Fibroblast of lung (primary cell): ENCODE data around the gene HABP4. TPM values are rescaled to one million over a fixed set of nuclear protein-coding genes. Genes with fewer than 3 reads are reported as not detected.

Source experiments
- DNase-seq, 2 donors: peaks; one replicate each; pipeline versions ENCODE4 v3.0.0 to v3.0.0-alpha.2; 2010; ENCODE audit warnings: low read depth in 2 of 2
- H2AFZ ChIP-seq: 2 replicates; pipeline ENCODE4 v1.5.1; 2012; ENCODE audit warnings: low read length, control low read depth, inconsistent platforms
- H3K27ac ChIP-seq: 2 replicates; pipeline ENCODE4 v1.5.1; 2011; ENCODE audit warnings: low read length, control low read depth; ENCODE audit not compliant: insufficient read depth
- H3K27me3 ChIP-seq: 2 replicates; pipeline ENCODE4 v1.5.1; 2011; ENCODE audit warnings: mild to moderate bottlenecking, low read length; ENCODE audit not compliant: control insufficient read depth, insufficient read depth
- H3K36me3 ChIP-seq: 2 replicates; pipeline ENCODE4 v1.5.1; 2011; ENCODE audit warnings: low read length; ENCODE audit not compliant: control insufficient read depth, insufficient read depth
- H3K4me1 ChIP-seq: 2 replicates; pipeline ENCODE4 v1.5.1; 2011; ENCODE audit warnings: low read length; ENCODE audit not compliant: control insufficient read depth, insufficient read depth; ENCODE audit errors: extremely low read depth
- H3K4me2 ChIP-seq: 2 replicates; pipeline ENCODE4 v1.5.1; 2011; ENCODE audit warnings: low read length, control low read depth; ENCODE audit not compliant: insufficient read depth; ENCODE audit errors: extremely low read depth
- H3K4me3 ChIP-seq, 4 experiments: fragments of 200-600 bp in 1 of 4; sonication (generic) in 1 of 4; replicated peaks in 1 of 4; 2 replicates each; pipeline ENCODE4 v1.5.1; 2011 to 2016; ENCODE audit warnings: low read length in 4 of 4, low read depth in 3 of 4, mild to moderate bottlenecking in 3 of 4, control low read depth in 2 of 4, inconsistent platforms in 1 of 4, mixed read lengths in 1 of 4; ENCODE audit not compliant: insufficient read depth in 1 of 4; ENCODE audit errors: control extremely low read depth in 1 of 4
- H3K79me2 ChIP-seq: 2 replicates; pipeline ENCODE4 v1.5.1; 2012; ENCODE audit warnings: mild to moderate bottlenecking, low read length, inconsistent platforms; ENCODE audit not compliant: control insufficient read depth, insufficient read depth
- H3K9ac ChIP-seq: 2 replicates; pipeline ENCODE4 v1.5.1; 2011; ENCODE audit warnings: mild to moderate bottlenecking, low read length, control low read depth; ENCODE audit not compliant: insufficient read depth
- H3K9me3 ChIP-seq: 2 replicates; pipeline ENCODE4 v1.5.1; 2012; ENCODE audit warnings: low read depth, low read length; ENCODE audit not compliant: control insufficient read depth, insufficient read depth
- H4K20me1 ChIP-seq: 2 replicates; pipeline ENCODE4 v1.5.1; 2011; ENCODE audit warnings: low read length; ENCODE audit not compliant: control insufficient read depth, insufficient read depth; ENCODE audit errors: extremely low read depth
- EZH2 ChIP-seq: IDR thresholded peaks from 2 replicates; pipeline ENCODE4 v1.5.1; 2012; ENCODE audit warnings: low read length, control low read depth, mild to moderate bottlenecking; ENCODE audit errors: missing control alignments
- polyA plus RNA-seq, 2 donors: library from polyadenylated mRNA; depleted of rRNA in 1 of 2; stranded (reverse) in 1 of 2; unstranded in 1 of 2; fragments of >200 nt; gene quantifications; 2 replicates each; pipeline ENCODE4 v1.2.1, GENCODE V29; 2011 to 2012; ENCODE audit warnings: missing spikeins in 1 of 2
- total RNA-seq: library from RNA; depleted of rRNA; stranded (reverse); fragments of >200 nt; gene quantifications from 2 replicates; pipeline ENCODE4 v1.2.1, GENCODE V29; 2014
- TF ChIP-seq, protein P1 (sequence below), 2 donors: IDR thresholded peaks in 1 of 2; conservative IDR thresholded peaks in 1 of 2; 1 replicate in 1 of 2; 2 replicates in 1 of 2; pipeline ENCODE4 v1.5.1; 2011 to 2012; ENCODE audit warnings: low read length in 2 of 2, control low read depth in 1 of 2, inconsistent platforms in 1 of 2, low read depth in 1 of 2, mild to moderate bottlenecking in 1 of 2

Gene HABP4
- total and polyA plus RNA-seq, 2 donors (not counting 1 experiment from before 2014, with no cell fraction given) = 28.7 to 31.4 TPM

GRCh38 chr9:96496368-96497116 lies 46.6 kb downstream of the HABP4 start:
- Histone ChIP-seq H3K36me3 (peaks cover 12% of the 10 kb centered on the region), H3K27me3 (no peaks in the 10 kb centered on the region), H3K4me1 (peaks cover 11% of the 10 kb centered on the region), H4K20me1 (no peaks in the 10 kb centered on the region), H2AFZ (no peak overlapping the region), H3K4me3 (no peak overlapping the region), H3K79me2 (no peaks in the 10 kb centered on the region), H3K9me3 (no peaks in the 10 kb centered on the region), H3K27ac (no peak overlapping the region), H3K9ac (no peak overlapping the region), H3K4me2 (no peak overlapping the region)
- no peak for DNase-seq
- TF ChIP-seq, protein P1, sequence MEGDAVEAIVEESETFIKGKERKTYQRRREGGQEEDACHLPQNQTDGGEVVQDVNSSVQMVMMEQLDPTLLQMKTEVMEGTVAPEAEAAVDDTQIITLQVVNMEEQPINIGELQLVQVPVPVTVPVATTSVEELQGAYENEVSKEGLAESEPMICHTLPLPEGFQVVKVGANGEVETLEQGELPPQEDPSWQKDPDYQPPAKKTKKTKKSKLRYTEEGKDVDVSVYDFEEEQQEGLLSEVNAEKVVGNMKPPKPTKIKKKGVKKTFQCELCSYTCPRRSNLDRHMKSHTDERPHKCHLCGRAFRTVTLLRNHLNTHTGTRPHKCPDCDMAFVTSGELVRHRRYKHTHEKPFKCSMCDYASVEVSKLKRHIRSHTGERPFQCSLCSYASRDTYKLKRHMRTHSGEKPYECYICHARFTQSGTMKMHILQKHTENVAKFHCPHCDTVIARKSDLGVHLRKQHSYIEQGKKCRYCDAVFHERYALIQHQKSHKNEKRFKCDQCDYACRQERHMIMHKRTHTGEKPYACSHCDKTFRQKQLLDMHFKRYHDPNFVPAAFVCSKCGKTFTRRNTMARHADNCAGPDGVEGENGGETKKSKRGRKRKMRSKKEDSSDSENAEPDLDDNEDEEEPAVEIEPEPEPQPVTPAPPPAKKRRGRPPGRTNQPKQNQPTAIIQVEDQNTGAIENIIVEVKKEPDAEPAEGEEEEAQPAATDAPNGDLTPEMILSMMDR (conservative IDR thresholded peaks at IDR 0.05 in 1 of 2, IDR thresholded peaks at IDR 0.05 in 1 of 2; ENCODE audit: low read depth in 1 of 2, low read length in 2 of 2) = no peak
- TF ChIP-seq EZH2 = no peak

GRCh38 chr9:96497117-96497399 lies 47.1 kb downstream of the HABP4 start:
- Histone ChIP-seq H4K20me1 (no peaks in the 10 kb centered on the region), H2AFZ (no peak overlapping the region), H3K27ac (no peak overlapping the region), H3K4me2 (no peak overlapping the region), H3K4me1 (peaks cover 6% of the 10 kb centered on the region), H3K27me3 (no peaks in the 10 kb centered on the region), H3K9ac (no peak overlapping the region), H3K9me3 (no peaks in the 10 kb centered on the region), H3K36me3 (peaks cover 10% of the 10 kb centered on the region), H3K4me3 (no peak overlapping the region), H3K79me2 (no peaks in the 10 kb centered on the region)
- no peak for TF ChIP-seq EZH2
- TF ChIP-seq, protein P1 (conservative IDR thresholded peaks at IDR 0.05 in 1 of 2, IDR thresholded peaks at IDR 0.05 in 1 of 2; ENCODE audit: low read depth in 1 of 2, low read length in 2 of 2) = no peak
- DNase-seq = no peak

- no peaks in the 10 kb centered on the region for H3K79me2 ChIP-seq
- H3K4me3 ChIP-seq = no peak overlapping the region
- no peaks in the 10 kb centered on the region for H3K9me3 ChIP-seq
- no peaks in the 10 kb centered on the region for H4K20me1 ChIP-seq
- no peak for DNase-seq
- peaks cover 4% of the 10 kb centered on the region for H3K4me1 ChIP-seq
- H3K27ac ChIP-seq = no peak overlapping the region
- TF ChIP-seq, protein P1 (conservative IDR thresholded peaks at IDR 0.05 in 1 of 2, IDR thresholded peaks at IDR 0.05 in 1 of 2; ENCODE audit: low read depth in 1 of 2, low read length in 2 of 2) = no peak
- TF ChIP-seq EZH2 = no peak
- peaks cover 5% of the 10 kb centered on the region for H3K36me3 ChIP-seq
- H3K27me3 ChIP-seq = no peaks in the 10 kb centered on the region
- H3K4me2 ChIP-seq = no peak overlapping the region
- no peak overlapping the region for H3K9ac ChIP-seq
- no peak overlapping the region for H2AFZ ChIP-seq
Observed at GRCh38 chr9:96498796-96499195, 48.8 kb downstream of the HABP4 start.
